ENCODE measurements around the gene CPLANE1.

Gene CPLANE1

GRCh38 chr5:37133939-37134338 lies 115.2 kb downstream of the CPLANE1 start:
- no peak for TF ChIP-seq CTCF (IDR thresholded peaks at IDR 0.05; ENCODE audit: borderline replicate concordance, control extremely low read depth, extremely low read depth, insufficient read depth, missing control alignments)
- in situ Hi-C loops (cut with MboI; ENCODE audit: low sequenced_read_pairs, unreplicated experiment) = no loop called here
- no peak for DNase-seq (ENCODE audit: low spot score)

DNA sequence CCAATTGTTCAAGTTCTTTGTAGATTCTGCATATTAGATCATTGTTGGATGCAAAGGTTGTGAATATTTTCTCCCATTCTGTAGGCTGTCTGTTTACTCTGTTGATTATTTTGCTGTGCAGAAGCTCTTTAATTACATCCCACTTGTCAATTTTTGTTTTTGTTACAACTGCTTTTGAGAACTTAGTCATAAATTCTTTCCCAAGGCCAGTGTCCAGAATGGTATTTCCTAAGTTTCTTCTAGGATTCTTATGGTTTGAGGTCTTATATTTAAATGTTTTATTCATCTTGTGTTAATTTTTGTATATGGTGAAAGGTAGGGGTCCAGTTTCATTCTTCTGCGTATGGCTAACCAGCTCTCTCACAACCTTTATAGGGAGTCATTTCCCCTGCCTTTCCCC lies 116.5 kb downstream of the CPLANE1 start:
- no peak for DNase-seq (ENCODE audit: low spot score)
- in situ Hi-C loops (cut with MboI; ENCODE audit: low sequenced_read_pairs, unreplicated experiment) = no loop called here
- no peak for TF ChIP-seq CTCF (IDR thresholded peaks at IDR 0.05; ENCODE audit: borderline replicate concordance, control extremely low read depth, extremely low read depth, insufficient read depth, missing control alignments)

GRCh38 chr5:37121465-37121864 lies 127.7 kb downstream of the CPLANE1 start:
- in situ Hi-C loops (cut with MboI; ENCODE audit: low sequenced_read_pairs, unreplicated experiment) = no loop called here
- TF ChIP-seq CTCF (IDR thresholded peaks at IDR 0.05; ENCODE audit: borderline replicate concordance, control extremely low read depth, extremely low read depth, insufficient read depth, missing control alignments) = no peak
- DNase-seq (ENCODE audit: low spot score) = no peak

DNA sequence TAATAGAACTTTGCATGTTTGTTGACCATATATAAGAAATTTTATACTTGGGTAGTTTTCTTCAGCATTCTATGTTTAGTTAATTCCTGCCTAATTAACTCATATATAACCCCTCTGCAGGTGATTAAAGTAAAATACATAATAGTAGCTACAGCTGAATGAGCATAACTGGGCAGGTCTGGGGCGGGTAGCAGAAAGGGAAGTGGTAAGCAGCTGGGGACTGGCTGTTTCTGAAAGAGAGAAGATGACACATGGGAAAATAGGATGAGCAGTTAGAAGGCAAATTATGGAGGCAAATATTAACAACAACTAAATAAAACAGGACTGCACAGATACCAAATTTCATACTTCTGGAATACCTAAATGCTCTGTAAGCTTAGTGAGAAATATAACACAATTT lies 128.1 kb downstream of the CPLANE1 start:
- DNase-seq (ENCODE audit: low spot score) = no peak
- no peak for TF ChIP-seq CTCF (IDR thresholded peaks at IDR 0.05; ENCODE audit: borderline replicate concordance, control extremely low read depth, extremely low read depth, insufficient read depth, missing control alignments)
- in situ Hi-C loops (cut with MboI; ENCODE audit: low sequenced_read_pairs, unreplicated experiment) = no loop called here

- in situ Hi-C loops (cut with MboI; ENCODE audit: low sequenced_read_pairs, unreplicated experiment) = no loop called here
- no peak for TF ChIP-seq CTCF (IDR thresholded peaks at IDR 0.05; ENCODE audit: borderline replicate concordance, control extremely low read depth, extremely low read depth, insufficient read depth, missing control alignments)
These were observed 128.9 kb downstream of the CPLANE1 start for GRCh38 chr5:37120270-37120669.

DNA sequence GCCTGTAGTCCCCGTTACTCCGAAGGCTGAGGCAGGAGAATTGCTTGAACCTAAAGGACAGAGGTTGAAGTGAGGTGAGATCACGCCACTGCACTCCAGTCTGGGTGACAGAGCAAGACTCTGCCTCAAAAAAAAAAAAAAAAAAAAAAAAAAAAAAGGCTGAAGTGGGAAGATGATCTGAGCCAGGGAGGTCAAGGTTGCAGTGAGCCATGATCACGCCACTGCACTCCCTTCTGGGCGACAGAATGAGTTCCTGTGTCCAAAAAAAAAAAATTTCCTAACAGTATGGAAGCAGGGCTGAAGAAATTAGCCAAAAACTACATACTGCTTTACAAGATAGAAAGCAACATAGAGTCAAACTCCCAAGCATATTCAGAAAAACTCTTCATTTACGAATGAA lies 132.8 kb downstream of the CPLANE1 start:
- TF ChIP-seq CTCF (IDR thresholded peaks at IDR 0.05; ENCODE audit: borderline replicate concordance, control extremely low read depth, extremely low read depth, insufficient read depth, missing control alignments) = no peak
- DNase-seq (ENCODE audit: low spot score) = no peak
- in situ Hi-C loops (cut with MboI; ENCODE audit: low sequenced_read_pairs, unreplicated experiment) = no loop called here

More at GRCh38 chr5:37120270-37120669, 128.9 kb downstream of the CPLANE1 start:
- no peak for DNase-seq (ENCODE audit: low spot score)

Data from GM13976 (cell line).